Central memory CD8-positive, alpha-beta T cell (primary cell): Measurements from ENCODE around the gene OR2M4.
"Not testable (repeated sequence)": the region's sequence is repeated elsewhere in the genome, so short reads cannot be mapped to it uniquely, and the experiment has no call there.

Experiments used
- ATAC-seq: fragments of 150-1000 bp; cut with Tn5 transposase; replicated peaks from 2 replicates; pipeline ENCODE4 v1.10.0; 2022; ENCODE audit warnings: mild to moderate bottlenecking, moderate FRiP score, moderate number of reproducible peaks; ENCODE audit not compliant: poor library complexity, severe bottlenecking; ENCODE audit errors: extremely low read depth
- DNase-seq, 2 donors: peaks; one replicate each; pipeline ENCODE4 v3.0.0; 2021; ENCODE audit warnings: low spot score in 2 of 2
- H3K27ac Mint-ChIP-seq: one replicate; pipeline ENCODE4 v1.8.0; 2022; ENCODE audit warnings: low read depth, mild to moderate bottlenecking, moderate library complexity, mixed read lengths
- H3K27me3 Mint-ChIP-seq: one replicate; pipeline ENCODE4 v1.8.0; 2022; ENCODE audit warnings: mixed read lengths
- H3K36me3 Mint-ChIP-seq: one replicate; pipeline ENCODE4 v1.8.0; 2022; ENCODE audit warnings: mild to moderate bottlenecking, moderate library complexity, mixed read lengths; ENCODE audit not compliant: insufficient read depth
- H3K4me1 Mint-ChIP-seq: one replicate; pipeline ENCODE4 v1.8.0; 2022; ENCODE audit warnings: mixed read lengths
- H3K4me3 Mint-ChIP-seq: one replicate; pipeline ENCODE4 v1.8.0; 2022; ENCODE audit warnings: mild to moderate bottlenecking, moderate library complexity, mixed read lengths
- H3K9me3 Mint-ChIP-seq: one replicate; pipeline ENCODE4 v1.8.0; 2022; ENCODE audit warnings: mixed read lengths

The OR2M4 gene

DNA sequence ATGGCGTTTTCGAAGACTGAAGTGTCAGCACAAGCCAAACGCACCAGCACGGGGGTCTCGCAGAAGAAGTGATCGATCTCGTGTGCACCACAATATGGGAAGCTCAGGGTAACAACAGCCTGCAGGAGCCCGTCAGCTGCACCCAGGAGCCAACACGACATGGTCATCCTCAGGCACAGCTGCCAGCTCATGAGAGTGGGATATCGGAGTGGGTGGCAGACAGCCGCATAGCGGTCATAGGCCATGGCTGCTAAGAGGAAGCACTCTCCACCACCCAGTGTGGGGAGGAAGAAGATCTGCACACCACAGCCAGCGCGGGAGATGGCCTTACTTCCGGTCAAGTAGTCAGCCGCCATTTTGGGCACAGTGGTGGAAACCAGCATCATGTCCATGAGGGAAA, 42.0 kb downstream of the OR2M4 start:
- H3K4me3 Mint-ChIP-seq, H3K9me3 Mint-ChIP-seq, DNase-seq, ATAC-seq, H3K27ac Mint-ChIP-seq, H3K27me3 Mint-ChIP-seq, H3K36me3 Mint-ChIP-seq, H3K4me1 Mint-ChIP-seq: not testable (repeated sequence)

- no peaks in the 10 kb centered on the region for H3K4me1 Mint-ChIP-seq
- H3K27me3 Mint-ChIP-seq, result no peaks in the 10 kb centered on the region
- DNase-seq, result no peak
- no peak within 1 kb of the TSS for H3K27ac Mint-ChIP-seq
- H3K36me3 Mint-ChIP-seq, result no peaks in the 10 kb centered on the region
- H3K4me3 Mint-ChIP-seq, result no peak within 1 kb of the TSS
- ATAC-seq, result no peak
- peaks cover 8% of the 10 kb centered on the region for H3K9me3 Mint-ChIP-seq
Observed at GRCh38 chr1:248277876-248278275, 46.7 kb downstream of the OR2M4 start, which contains the start of gene OR2T33. TSS of gene OR2T33 (minus strand) at chr1:248277976. CDS start at chr1:248273814, 4,162 bp downstream.

DNA sequence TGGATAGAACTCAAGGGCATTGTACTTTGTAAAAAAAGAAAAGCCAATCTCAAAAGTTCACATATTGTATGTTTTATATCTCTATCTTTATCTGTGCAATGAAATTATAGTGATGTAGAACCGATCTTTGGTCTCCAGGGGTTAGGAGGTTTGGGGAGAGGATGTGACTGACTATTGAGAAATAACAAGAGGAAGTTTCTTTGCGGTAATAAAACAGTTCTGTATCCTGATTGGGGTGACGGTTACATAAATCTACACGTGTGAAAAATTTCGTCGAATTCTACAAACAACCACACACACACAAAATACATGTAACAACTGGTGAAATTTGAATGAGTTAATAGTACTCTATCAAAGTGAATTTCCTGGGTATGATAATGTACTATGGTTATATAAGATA, 57.2 kb downstream of the OR2M4 start:
- Mint-ChIP-seq H3K36me3 (no peaks in the 10 kb centered on the region), H3K4me1 (no peaks in the 10 kb centered on the region), H3K27me3 (no peaks in the 10 kb centered on the region), H3K4me3 (no peak overlapping the region), H3K9me3 (peaks cover 6% of the 10 kb centered on the region), H3K27ac (no peak overlapping the region)
- no peak for ATAC-seq
- DNase-seq, result no peak
